KOPT-K1 (cell line): ENCODE measurements around the gene SMAP2.
"Not testable (repeated sequence)": the region's sequence is repeated elsewhere in the genome, so short reads cannot be mapped to it uniquely, and the experiment has no call there.

Source experiments
- H3K27ac ChIP-seq: fragments of 200-600 bp; sonication (generic); 2 replicates; pipeline ENCODE4 v1.5.1; 2016; ENCODE audit warnings: antibody characterized with exemption, mild to moderate bottlenecking, low read depth, low read length; ENCODE audit not compliant: poor library complexity, severe bottlenecking
- H3K36me3 ChIP-seq: fragments of 200-600 bp; sonication (generic); 2 replicates; pipeline ENCODE4 v1.5.1; 2017; ENCODE audit warnings: antibody characterized with exemption, mild to moderate bottlenecking, low read length, moderate library complexity; ENCODE audit not compliant: insufficient read depth
- H3K9me3 ChIP-seq: fragments of 200-600 bp; sonication (generic); 2 replicates; pipeline ENCODE4 v1.5.1; 2017; ENCODE audit warnings: antibody characterized with exemption, low read length, mild to moderate bottlenecking; ENCODE audit not compliant: insufficient read depth, poor library complexity, severe bottlenecking

Gene SMAP2

GRCh38 chr1:40373323-40374283 is at the start of gene SMAP2:
TSS of gene SMAP2 (plus strand) at chr1:40373727. CDS start at chr1:40374121, 394 bp downstream.
- H3K36me3 ChIP-seq: no peaks in the 10 kb centered on the region
- no peaks in the 10 kb centered on the region for H3K9me3 ChIP-seq
- peak within 1 kb of the TSS; percentile 78 for H3K27ac ChIP-seq

- H3K36me3 ChIP-seq, H3K27ac ChIP-seq, H3K9me3 ChIP-seq: not testable (repeated sequence)
Measured at GRCh38 chr1:40331403-40331802, 42.1 kb upstream of the SMAP2 start.

DNA sequence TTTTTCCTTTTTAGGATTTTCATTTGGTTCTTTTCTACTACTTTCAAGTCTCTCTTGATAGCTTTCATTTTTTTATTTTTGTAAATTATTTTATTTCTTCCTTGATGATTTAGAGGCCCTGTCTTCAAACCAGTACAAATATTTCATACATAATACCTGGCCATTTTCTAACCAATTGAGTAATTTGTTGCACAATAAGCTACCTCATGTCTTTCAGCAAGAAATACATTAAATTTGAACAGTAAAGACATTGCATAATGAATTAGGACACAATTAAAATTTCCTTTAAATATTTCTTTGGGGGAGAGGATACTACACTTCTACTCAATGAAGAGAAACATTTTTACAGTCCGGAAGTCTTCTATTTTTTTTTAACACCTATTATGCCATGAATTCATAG is 40.8 kb upstream of the SMAP2 start:
- Histone ChIP-seq H3K36me3 (no peaks in the 10 kb centered on the region), H3K9me3 (no peaks in the 10 kb centered on the region), H3K27ac (no peak overlapping the region)

GRCh38 chr1:40337443-40337842 is 36.1 kb upstream of the SMAP2 start:
- H3K27ac ChIP-seq: no peak overlapping the region
- no peaks in the 10 kb centered on the region for H3K9me3 ChIP-seq
- H3K36me3 ChIP-seq: no peaks in the 10 kb centered on the region

DNA sequence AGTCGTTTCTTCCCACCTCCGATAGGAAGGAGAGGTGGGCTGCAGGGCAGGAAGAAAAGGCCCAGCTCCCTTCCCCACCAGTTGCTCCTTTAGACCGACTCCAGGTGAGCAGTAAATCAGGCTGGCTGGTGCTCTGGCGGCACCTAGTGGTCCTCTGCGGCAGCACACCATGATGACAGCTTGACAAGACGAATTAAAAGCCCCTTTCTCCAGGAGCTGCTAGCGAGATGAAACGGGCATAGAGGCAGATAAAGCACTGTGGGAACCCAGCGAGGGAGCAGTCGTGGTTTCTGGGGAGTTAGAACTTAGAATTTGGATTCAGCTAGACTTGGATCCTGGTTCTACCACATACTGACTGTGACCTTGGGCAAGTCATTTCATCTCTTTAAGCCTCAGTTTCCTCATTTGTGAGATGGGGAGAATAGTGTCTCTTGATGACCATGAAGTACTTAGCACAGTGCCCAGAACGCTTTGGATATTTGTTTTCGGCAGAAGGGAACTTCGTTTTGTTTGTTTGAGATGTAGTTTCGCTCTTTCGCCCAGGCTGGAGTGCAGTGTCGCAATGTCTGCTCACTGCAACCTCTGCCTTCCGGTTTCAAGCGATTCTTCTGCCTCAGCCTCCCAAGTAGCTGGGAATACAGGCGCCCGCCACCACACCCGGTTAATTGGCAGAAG is 34.6 kb upstream of the SMAP2 start:
- Histone ChIP-seq H3K27ac (no peak overlapping the region), H3K9me3 (no peaks in the 10 kb centered on the region), H3K36me3 (no peaks in the 10 kb centered on the region)

DNA sequence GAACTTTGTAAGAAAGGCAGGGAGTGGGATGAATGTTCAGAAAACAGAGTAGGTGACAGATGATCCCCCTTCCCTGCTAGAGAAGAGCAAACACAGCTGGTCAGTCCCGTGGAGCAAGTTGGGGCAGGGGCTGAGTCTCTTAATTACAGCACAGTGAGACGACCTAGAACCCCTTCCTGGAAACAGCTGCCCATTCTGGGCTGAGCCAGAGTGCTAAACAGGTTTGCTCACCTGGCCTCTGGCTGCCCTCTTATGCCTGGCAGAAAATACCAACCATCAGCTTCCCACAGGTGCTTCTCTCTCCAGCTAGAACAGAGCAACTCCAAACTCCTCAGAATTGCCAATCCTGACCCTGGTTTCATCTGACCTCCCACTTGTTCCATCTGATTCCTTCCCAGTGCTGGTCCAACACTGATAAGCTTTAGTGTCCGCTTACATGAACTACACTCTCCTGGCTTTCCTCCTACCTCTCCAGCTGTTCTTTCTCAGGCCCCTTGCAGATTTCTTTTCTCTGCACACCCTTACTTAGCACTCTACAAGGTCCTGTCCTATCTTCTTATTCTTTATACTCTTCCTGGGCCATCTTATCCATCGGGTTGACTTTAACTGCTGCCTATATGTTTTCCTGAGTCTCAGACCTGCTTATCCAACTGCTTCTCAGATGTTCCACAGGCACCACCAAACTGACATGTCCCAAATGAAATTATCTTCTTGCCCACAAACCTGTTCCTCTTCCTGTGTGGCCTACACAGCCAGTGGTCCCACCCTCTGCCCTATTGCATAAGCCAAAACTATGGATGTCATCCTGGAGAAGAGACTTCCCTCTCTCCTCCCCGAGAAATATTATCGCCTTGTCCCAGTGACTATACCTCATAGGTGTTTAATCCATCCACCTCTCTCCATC is 33.9 kb upstream of the SMAP2 start:
- Histone ChIP-seq H3K27ac (no peak overlapping the region), H3K36me3 (no peaks in the 10 kb centered on the region), H3K9me3 (no peaks in the 10 kb centered on the region)

DNA sequence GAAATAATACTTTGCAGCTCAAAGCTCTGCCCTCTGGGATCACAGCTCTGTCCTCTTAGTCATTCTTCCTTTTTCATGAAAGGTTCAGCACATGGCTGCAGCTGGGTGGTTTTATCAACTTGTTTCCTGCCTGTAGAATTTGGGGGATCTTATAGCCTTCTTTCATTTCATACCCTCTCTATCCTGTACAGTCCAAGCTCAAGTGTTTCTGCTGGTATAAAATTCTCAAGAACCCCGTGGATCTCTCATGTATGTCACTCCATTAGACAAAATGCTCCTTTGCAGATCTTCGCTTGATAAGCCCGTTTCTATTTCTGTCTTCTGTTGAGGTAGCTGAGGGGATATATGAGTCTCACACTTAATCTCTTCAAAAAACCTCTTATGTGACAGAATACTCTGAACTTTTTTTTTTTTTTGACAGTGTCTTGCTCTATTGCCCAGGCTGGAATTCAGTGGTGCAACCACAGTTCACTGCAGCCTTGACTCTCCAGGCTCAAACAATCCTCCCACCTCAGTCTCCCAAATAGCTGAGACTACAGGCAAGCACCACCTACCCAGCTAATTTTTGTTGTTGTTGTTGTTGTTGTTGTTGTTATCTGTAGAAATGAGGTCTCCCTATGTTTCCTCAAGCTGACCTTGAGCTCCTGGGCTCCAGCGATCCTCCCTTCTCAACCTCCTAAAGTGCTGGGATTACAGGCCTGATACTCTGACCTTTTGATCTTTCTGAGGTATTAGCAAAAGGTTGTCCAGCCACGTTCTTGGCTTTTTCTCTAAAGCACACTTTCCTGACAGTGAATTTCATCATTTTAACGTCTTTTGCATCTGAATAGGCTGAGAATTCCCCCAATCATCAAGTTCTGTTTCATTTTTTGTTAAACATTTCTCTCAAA is 31.8 kb upstream of the SMAP2 start:
- H3K36me3 ChIP-seq: no peaks in the 10 kb centered on the region
- H3K27ac ChIP-seq: no peak overlapping the region
- no peaks in the 10 kb centered on the region for H3K9me3 ChIP-seq

GRCh38 chr1:40342381-40342717 is 31.2 kb upstream of the SMAP2 start:
- not testable (repeated sequence) for H3K9me3 ChIP-seq, H3K27ac ChIP-seq, H3K36me3 ChIP-seq

- Histone ChIP-seq H3K9me3 (no peaks in the 10 kb centered on the region), H3K27ac (no peak overlapping the region), H3K36me3 (no peaks in the 10 kb centered on the region)
Measured at GRCh38 chr1:40344597-40344996, 28.9 kb upstream of the SMAP2 start.

- Histone ChIP-seq H3K27ac (no peak overlapping the region), H3K9me3 (no peaks in the 10 kb centered on the region), H3K36me3 (no peaks in the 10 kb centered on the region)
Measured at GRCh38 chr1:40350391-40350790, 23.1 kb upstream of the SMAP2 start.

GRCh38 chr1:40351124-40351523 is 22.4 kb upstream of the SMAP2 start:
- no peaks in the 10 kb centered on the region for H3K36me3 ChIP-seq
- H3K9me3 ChIP-seq: no peaks in the 10 kb centered on the region
- H3K27ac ChIP-seq: no peak overlapping the region

- H3K27ac ChIP-seq: no peak overlapping the region
- no peaks in the 10 kb centered on the region for H3K36me3 ChIP-seq
- peaks cover 2% of the 10 kb centered on the region for H3K9me3 ChIP-seq
Measured at GRCh38 chr1:40352126-40352525, 21.4 kb upstream of the SMAP2 start.

- Histone ChIP-seq H3K36me3 (no peaks in the 10 kb centered on the region), H3K9me3 (peaks cover 11% of the 10 kb centered on the region), H3K27ac (no peak overlapping the region)
Measured at GRCh38 chr1:40353082-40353481, 20.4 kb upstream of the SMAP2 start.

DNA sequence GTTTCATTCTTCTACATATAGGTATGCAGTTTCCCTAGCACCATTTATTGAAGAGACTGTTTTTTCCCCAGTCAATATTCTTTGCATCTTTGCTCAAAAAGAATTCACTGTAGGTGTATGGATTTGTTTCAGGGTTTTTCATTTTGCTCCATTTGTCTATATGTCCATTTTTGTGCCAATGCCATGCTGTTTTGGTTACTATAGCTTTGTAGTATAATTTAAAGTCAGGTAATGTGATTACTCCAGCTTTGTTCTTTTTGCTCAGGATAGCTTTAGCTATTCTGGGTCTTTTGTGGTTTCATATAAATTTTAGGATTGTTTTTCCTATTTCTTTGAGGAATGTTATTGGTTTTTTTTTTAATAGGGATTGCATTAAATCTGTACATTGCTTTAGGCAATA is 15.9 kb upstream of the SMAP2 start:
- no peaks in the 10 kb centered on the region for H3K36me3 ChIP-seq
- H3K27ac ChIP-seq: no peak overlapping the region

More for the DNA sequence above, 15.9 kb upstream of the SMAP2 start:
- H3K9me3 ChIP-seq: peaks cover 23% of the 10 kb centered on the region
